ENCODE data around the gene NTMT1. TPM values are rescaled to one million over a fixed set of nuclear protein-coding genes. Genes with fewer than 3 reads are reported as not detected.

NTMT1 gene
- total RNA-seq, 1 donor from 2014 or later = 40.8 TPM

GRCh38 chr9:129649726-129650679 is 24.0 kb downstream of the NTMT1 start:
- peak; percentile 52 for FAIRE-seq
- H3K4me3 ChIP-seq (ENCODE audit: low read depth, low read length) = no peak overlapping the region
- TF ChIP-seq CTCF (IDR thresholded peaks at IDR 0.05; ENCODE audit: insufficient read depth, low read length, severe bottlenecking) = no peak
- no peak for DNase-seq (ENCODE audit: low read depth)
- peaks cover 2% of the 10 kb centered on the region for H3K27me3 ChIP-seq (ENCODE audit: control insufficient read depth, insufficient read depth, low read length)
- no peaks in the 10 kb centered on the region for H3K36me3 ChIP-seq (ENCODE audit: control insufficient read depth, insufficient read depth, low read length)

GRCh38 chr9:129650680-129651235 is 24.8 kb downstream of the NTMT1 start:
- peak; percentile 74 for DNase-seq (ENCODE audit: low read depth)
- H3K36me3 ChIP-seq (ENCODE audit: control insufficient read depth, insufficient read depth, low read length) = no peaks in the 10 kb centered on the region
- no peak overlapping the region for H3K4me3 ChIP-seq (ENCODE audit: low read depth, low read length)
- FAIRE-seq = peak; percentile 95
- no peak for TF ChIP-seq CTCF (IDR thresholded peaks at IDR 0.05; ENCODE audit: insufficient read depth, low read length, severe bottlenecking)
- peaks cover 4% of the 10 kb centered on the region for H3K27me3 ChIP-seq (ENCODE audit: control insufficient read depth, insufficient read depth, low read length)

- Histone ChIP-seq H3K4me3 (ENCODE audit: low read depth, low read length) (no peak overlapping the region), H3K27me3 (ENCODE audit: control insufficient read depth, insufficient read depth, low read length) (peaks cover 4% of the 10 kb centered on the region), H3K36me3 (ENCODE audit: control insufficient read depth, insufficient read depth, low read length) (no peaks in the 10 kb centered on the region)
- FAIRE-seq = no peak
- DNase-seq (ENCODE audit: low read depth) = no peak
- TF ChIP-seq CTCF (IDR thresholded peaks at IDR 0.05; ENCODE audit: insufficient read depth, low read length, severe bottlenecking) = no peak
These were observed 28.0 kb downstream of the NTMT1 start for GRCh38 chr9:129653823-129654553.

GRCh38 chr9:129654554-129655040 is 28.6 kb downstream of the NTMT1 start:
- no peak for TF ChIP-seq CTCF (IDR thresholded peaks at IDR 0.05; ENCODE audit: insufficient read depth, low read length, severe bottlenecking)
- H3K4me3 ChIP-seq (ENCODE audit: low read depth, low read length) = no peak overlapping the region
- H3K36me3 ChIP-seq (ENCODE audit: control insufficient read depth, insufficient read depth, low read length) = no peaks in the 10 kb centered on the region
- peaks cover 4% of the 10 kb centered on the region for H3K27me3 ChIP-seq (ENCODE audit: control insufficient read depth, insufficient read depth, low read length)
- no peak for FAIRE-seq
- DNase-seq (ENCODE audit: low read depth) = no peak

- TF ChIP-seq CTCF (IDR thresholded peaks at IDR 0.05; ENCODE audit: insufficient read depth, low read length, severe bottlenecking) = no peak
- no peak overlapping the region for H3K4me3 ChIP-seq (ENCODE audit: low read depth, low read length)
These were observed 29.2 kb downstream of the NTMT1 start for GRCh38 chr9:129655154-129655553.

More at GRCh38 chr9:129655154-129655553, 29.2 kb downstream of the NTMT1 start:
- Histone ChIP-seq H3K27me3 (ENCODE audit: control insufficient read depth, insufficient read depth, low read length) (peaks cover 4% of the 10 kb centered on the region), H3K36me3 (ENCODE audit: control insufficient read depth, insufficient read depth, low read length) (no peaks in the 10 kb centered on the region)
- FAIRE-seq (no peak), DNase-seq (ENCODE audit: low read depth) (no peak)
